Ishikawa (cell line): ENCODE results near the gene TXN.

Experiments used
- EGR1 ChIP-seq: IDR thresholded peaks from 2 replicates; pipeline ENCODE4 v1.6.1; 2012
- EP300 ChIP-seq: IDR thresholded peaks from 2 replicates; pipeline ENCODE4 v1.6.1; 2012; ENCODE audit warnings: borderline replicate concordance
- FOXM1 ChIP-seq: IDR thresholded peaks from 2 replicates; pipeline ENCODE4 v1.6.1; 2012; ENCODE audit warnings: low read depth, borderline replicate concordance
- NFIC ChIP-seq: IDR thresholded peaks from 2 replicates; pipeline ENCODE4 v1.6.1; 2012
- RAD21 ChIP-seq: IDR thresholded peaks from 2 replicates; pipeline ENCODE4 v1.6.1; 2012; ENCODE audit warnings: low read depth
- REST ChIP-seq: IDR thresholded peaks from 2 replicates; pipeline ENCODE4 v1.6.1; 2012; ENCODE audit warnings: low read depth, mild to moderate bottlenecking
- YY1 ChIP-seq: IDR thresholded peaks from 2 replicates; pipeline ENCODE4 v1.6.1; 2012; ENCODE audit warnings: low read depth
- TF ChIP-seq, protein P1 (sequence below): IDR thresholded peaks from 2 replicates; pipeline ENCODE4 v1.6.1; 2012

GRCh38 chr9:110214586-110215355, 41.5 kb downstream of the TXN start:
- TF ChIP-seq NFIC: no peak
- TF ChIP-seq EGR1: no peak
- TF ChIP-seq, protein P1, sequence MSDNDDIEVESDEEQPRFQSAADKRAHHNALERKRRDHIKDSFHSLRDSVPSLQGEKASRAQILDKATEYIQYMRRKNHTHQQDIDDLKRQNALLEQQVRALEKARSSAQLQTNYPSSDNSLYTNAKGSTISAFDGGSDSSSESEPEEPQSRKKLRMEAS: no peak
- TF ChIP-seq RAD21: no peak
- TF ChIP-seq FOXM1: no peak
- no peak for TF ChIP-seq REST
- TF ChIP-seq YY1: no peak
- no peak for TF ChIP-seq EP300
